Urothelium cell line (cell line): ENCODE data around the gene MECR.
"Not testable (repeated sequence)": the region's sequence is repeated elsewhere in the genome, so short reads cannot be mapped to it uniquely, and the experiment has no call there.

Experiments used
- DNase-seq: peaks from one replicate; pipeline ENCODE4 v3.0.0; 2011; ENCODE audit warnings: low spot score, mixed read lengths
- FAIRE-seq: peaks from 2 replicates; lab custom pipeline; 2011; peaks lifted over from hg19 to GRCh38; lab: Jason Lieb, UNC

The MECR gene

GRCh38 chr1:29177022-29177705 lies 53.6 kb downstream of the MECR start:
- FAIRE-seq, result no peak
- DNase-seq, result no peak

DNA sequence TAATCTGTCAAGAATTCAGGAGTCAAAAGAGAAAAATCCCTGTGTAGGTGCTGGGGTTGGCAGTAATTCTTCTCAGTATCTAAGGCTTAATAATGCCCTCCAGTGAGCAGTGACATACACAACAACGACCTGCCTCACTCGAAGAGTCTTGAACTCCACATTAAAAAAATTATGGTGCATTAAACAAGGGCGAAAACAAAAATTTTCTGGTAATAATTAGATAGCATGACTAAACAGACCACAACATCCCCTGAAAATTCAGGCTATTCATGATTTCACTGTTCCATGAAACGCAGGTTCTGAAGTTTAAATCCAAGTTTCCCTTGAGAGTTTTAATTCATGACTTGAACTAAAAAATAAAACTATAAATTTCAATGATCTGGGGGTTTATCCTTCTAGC lies 54.2 kb downstream of the MECR start:
- no peak for DNase-seq
- no peak for FAIRE-seq

GRCh38 chr1:29172415-29172939 lies 58.3 kb downstream of the MECR start:
- no peak for DNase-seq
- FAIRE-seq, result no peak

DNA sequence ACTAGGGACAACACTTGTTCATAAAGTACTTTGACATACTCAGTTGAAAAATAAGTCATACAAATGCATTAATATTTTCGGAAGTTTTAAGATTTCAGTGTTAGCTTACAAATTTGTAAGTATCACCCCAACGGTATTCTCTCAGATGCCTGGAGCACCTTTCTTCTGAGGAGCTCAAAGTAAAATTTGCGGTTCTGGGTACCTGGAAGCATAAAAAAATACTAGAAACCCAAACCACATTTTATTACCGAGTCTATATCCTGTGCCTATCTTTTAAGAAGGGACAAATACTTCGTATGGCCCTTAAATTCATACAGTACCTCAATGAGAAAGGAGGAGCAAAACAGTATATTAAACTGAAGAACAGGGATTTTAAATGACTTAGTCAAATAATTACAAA lies 59.2 kb downstream of the MECR start:
- DNase-seq, result no peak
- no peak for FAIRE-seq

GRCh38 chr1:29171089-29171488 lies 59.6 kb downstream of the MECR start:
- DNase-seq, result no peak
- no peak for FAIRE-seq

DNA sequence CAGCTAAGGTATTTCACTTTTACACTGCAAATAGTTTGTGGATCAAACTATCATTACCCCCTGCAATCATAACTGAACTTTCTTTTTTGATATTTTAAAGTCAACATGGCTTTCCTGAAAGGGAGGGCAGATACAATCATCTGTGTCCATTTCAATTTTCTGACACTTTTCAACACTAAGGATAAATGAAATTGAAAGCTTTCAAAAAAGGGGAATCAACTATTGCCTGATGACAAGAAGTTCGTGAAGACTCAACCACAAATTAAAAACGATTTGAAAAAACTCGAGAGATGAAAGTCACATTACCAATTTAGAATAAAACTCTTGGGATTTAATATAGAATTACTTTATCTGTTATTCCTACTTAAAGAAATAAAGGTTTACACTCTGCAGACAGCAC lies 60.8 kb downstream of the MECR start:
- DNase-seq (no peak), FAIRE-seq (no peak)

DNA sequence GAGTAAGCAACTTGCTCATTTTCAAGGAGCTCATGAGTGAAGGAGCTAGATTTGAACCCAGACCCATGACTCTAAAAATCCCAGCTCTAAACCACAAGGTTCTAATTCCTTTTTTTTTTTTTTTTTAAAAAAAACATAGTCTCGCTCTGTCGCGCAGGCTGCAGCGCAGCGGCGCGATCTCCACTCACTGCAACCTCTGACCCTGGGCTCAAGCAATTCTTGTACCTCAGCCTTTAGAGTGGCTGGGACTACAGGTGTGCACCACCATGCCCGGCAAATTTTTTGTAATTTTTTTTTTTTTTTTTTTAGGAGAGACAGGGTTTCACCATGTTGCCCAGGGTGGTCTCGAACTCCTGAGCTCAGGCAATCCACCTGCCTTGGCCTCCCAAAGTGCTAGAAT lies 62.8 kb downstream of the MECR start:
- FAIRE-seq (no peak), DNase-seq (no peak)

DNA sequence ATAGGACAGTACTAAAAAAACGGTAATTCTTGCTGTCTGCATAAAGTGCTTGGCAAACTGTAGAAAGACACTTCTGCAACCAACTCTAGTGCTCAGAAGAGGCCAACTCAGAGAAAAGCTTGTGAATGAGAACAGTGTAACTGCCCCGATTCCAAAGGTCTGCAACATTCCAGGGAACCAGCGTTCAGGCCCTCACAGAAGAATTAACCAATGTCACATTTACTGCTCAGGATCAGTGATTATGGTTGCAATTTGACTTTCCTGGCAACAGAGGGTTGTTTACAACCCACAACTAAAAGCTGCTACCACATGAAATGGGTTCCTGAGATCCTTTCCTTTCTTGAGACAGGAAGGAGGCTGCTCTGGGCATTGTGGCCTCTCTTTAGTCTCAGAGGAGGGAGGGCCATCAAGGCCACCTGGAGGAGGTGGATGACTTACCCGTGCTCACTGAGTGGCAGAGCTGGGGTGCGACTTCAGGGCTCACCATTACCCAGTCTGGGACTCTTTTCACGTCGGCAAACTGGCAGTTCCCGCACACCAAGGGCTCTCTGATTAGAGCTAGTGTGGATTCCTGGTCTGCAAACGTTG lies 64.3 kb downstream of the MECR start:
- FAIRE-seq, result no peak

DNA sequence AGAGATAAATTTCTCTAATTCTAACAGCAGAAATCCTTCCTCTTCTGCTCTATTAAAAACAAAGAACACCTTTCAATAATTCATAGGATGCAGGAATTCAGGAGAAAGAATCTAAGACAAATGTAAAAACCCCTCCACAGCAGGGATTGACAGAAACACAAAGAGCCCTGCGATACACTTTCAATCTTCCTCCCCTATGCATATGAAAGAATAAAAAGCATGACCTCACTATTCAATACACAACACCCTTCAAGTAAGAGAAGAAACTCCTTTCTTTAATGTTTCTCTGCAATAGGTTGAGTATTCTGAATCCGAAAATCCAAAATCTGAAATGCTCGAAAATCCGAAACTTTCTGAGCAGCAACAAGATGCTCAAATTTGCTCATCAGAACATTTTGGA lies 66.1 kb downstream of the MECR start:
- DNase-seq, result no peak
- FAIRE-seq, result no peak

More for the DNA sequence above, 64.3 kb downstream of the MECR start:
- no peak for DNase-seq

- FAIRE-seq (no peak), DNase-seq (no peak)
Observed at GRCh38 chr1:29162476-29163138, 68.1 kb downstream of the MECR start.

DNA sequence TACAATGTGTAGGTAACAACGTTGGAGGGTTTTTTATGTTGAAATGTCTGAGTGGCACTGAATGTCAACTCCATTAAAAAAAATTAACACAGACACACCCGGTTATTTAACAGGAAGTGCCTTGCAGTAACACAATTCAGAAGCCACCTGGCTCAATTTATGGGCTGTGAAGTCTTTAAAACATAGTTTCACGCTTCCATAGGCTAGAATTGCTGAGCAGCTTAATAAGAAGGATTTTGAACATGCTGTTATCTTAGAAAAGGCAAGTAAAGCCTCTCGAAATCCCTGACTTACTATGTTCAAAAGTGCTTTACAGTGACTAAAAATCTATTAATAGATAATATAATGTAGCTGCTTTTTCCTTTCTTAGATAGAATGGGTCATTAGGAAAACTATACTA lies 68.7 kb downstream of the MECR start:
- FAIRE-seq, result no peak
- no peak for DNase-seq

DNA sequence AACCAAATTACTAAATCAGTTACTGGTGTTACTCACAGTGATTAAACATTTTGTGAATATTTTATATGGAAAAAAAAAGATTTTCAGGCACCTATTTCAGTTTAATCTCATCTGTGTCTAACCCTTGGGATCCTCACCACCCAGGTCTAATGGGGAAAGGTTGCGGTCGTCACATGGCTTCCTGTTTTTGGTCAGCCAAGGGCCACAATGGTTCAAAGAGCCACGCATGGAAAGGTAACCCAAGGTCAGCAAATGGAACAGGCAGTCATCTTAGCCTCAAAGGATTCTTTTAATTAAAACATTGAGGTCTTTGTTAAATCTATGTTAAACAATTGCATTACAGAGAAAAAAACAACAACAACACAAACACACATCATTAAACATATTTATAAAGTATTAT lies 71.0 kb downstream of the MECR start:
- DNase-seq (no peak), FAIRE-seq (no peak)

DNA sequence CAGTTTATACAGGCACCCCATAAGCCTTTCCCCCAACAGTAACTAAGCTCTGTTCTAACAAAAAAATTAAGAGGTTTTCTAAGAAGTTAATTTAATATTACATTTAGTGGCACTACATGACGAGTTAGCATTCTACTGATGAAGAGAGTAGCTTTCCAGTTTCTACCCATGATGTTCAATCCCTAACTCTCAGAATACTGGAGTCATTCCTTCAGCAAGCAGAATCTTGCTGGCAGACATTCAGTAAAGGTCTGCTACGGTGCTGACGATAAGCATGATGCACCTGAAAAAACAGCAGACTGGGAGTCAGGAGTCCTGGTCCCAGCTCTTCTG lies 73.5 kb downstream of the MECR start:
- FAIRE-seq (no peak), DNase-seq (no peak)

- DNase-seq (no peak), FAIRE-seq (no peak)
Observed at GRCh38 chr1:29156543-29157268, 74.0 kb downstream of the MECR start.

GRCh38 chr1:29152046-29152805 lies 78.5 kb downstream of the MECR start:
- no peak for DNase-seq
- no peak for FAIRE-seq

GRCh38 chr1:29150346-29150745 lies 80.4 kb downstream of the MECR start:
- not testable (repeated sequence) for DNase-seq, FAIRE-seq

- FAIRE-seq, result no peak
- no peak for DNase-seq
Observed at GRCh38 chr1:29148656-29149491, 81.9 kb downstream of the MECR start.

GRCh38 chr1:29145739-29146437 lies 84.8 kb downstream of the MECR start:
- DNase-seq, result no peak
- FAIRE-seq, result no peak

DNA sequence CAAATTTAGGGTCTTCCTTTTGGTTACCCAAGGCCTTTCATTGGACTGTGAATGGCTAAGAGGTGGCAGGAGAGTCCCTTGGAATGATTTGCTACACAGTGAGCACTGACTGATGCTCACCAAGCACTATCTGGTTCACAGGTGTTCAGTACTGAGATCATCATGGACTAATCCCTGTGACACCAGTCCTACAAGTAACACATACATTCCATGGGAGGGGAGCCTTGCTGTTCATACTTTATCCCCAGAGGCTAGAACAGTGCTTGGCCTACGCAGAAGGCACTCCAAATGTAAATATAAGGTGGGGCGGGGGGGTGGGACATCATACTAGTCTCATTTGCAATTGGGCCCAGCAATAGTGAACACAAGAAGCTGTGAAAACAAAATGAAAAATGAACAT lies 86.6 kb downstream of the MECR start:
- no peak for DNase-seq
- FAIRE-seq, result no peak
